ENCODE measurements around the gene TMCC2. TPM values are rescaled to one million over a fixed set of nuclear protein-coding genes. Genes with fewer than 3 reads are reported as not detected.
"Not testable (repeated sequence)": the region's sequence is repeated elsewhere in the genome, so short reads cannot be mapped to it uniquely, and the experiment has no call there.

TMCC2 gene
- total RNA-seq, 1 donor from 2014 or later: 4.0 TPM

DNA sequence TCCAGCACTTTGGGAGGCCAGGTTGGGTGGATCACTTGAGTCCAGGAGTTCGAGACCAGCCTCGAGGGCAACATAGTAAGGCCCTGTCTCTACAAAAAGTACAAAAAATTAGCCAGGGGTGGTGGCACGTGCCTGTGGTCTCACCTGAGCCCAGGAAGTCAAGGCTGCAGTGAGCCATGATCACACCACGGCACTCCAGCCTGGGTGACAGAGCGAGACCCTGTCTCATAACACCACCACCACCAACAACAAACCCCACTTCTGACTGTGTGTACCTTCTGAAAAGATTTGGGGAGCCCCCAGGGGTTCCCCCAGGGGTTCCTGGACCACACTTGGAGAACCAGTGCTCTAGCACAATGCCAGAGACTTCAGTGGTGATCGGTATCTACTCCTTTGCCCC lies 63.9 kb downstream of the TMCC2 start:
- intact Hi-C loops (cut with DNase I): no loop called here
- no peak for DNase-seq (ENCODE audit: low spot score)

GRCh38 chr1:205293350-205294074 lies 65.8 kb downstream of the TMCC2 start:
- intact Hi-C loops (cut with DNase I): no loop called here
- DNase-seq (ENCODE audit: low spot score): no peak

- intact Hi-C loops (cut with DNase I): no loop called here
- DNase-seq (ENCODE audit: low spot score): no peak
Observed at GRCh38 chr1:205294175-205294917, 66.6 kb downstream of the TMCC2 start.

DNA sequence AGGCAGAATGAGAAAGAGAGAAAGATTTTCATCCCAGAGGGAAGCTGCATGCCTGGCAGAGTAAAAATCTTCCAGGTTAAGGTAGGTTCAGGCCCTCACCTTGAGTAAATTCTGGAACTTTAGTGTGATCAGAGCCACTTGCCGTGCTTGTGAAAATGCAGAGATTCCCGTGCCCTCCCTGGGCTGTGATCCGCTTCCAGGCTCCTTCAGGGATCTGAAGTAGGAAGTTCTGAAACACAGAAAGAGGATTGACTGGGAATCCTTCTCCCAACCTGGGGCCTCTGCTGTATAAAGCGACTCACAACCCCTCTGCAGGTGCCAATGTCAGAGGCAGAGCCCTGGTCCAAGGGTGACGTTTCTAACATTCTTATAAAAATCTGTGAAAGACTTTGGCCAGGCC lies 67.2 kb downstream of the TMCC2 start:
- DNase-seq (ENCODE audit: low spot score): no peak

DNA sequence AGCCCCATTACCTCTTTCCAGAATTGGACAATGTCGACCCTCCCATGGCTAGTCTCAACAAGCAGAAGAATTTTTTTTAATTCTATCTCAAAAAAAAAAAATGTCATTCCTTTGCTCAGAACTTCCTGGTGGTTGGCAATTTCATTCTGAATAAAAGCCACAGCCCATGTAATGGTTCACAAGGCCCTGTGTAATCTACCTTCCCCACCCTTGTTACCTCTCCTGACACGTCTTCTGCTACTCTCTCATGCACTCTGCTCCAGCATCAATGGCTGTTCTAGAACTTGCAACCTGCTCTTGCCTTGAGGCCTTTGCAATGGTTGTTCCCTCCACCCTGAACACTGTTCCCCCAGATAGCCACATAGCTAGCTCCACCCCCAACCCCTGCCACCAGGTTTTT lies 68.4 kb downstream of the TMCC2 start:
- DNase-seq (ENCODE audit: low spot score): no peak

More for the DNA sequence above, 67.2 kb downstream of the TMCC2 start:
- intact Hi-C loops (cut with DNase I): no loop called here

GRCh38 chr1:205297546-205298177 lies 69.9 kb downstream of the TMCC2 start:
- DNase-seq (ENCODE audit: low spot score); intact Hi-C loops (cut with DNase I): not testable (repeated sequence)

More for the DNA sequence above, 68.4 kb downstream of the TMCC2 start:
- intact Hi-C loops (cut with DNase I): no loop called here

GRCh38 chr1:205298191-205298994 lies 70.6 kb downstream of the TMCC2 start:
- no peak for DNase-seq (ENCODE audit: low spot score)
- intact Hi-C loops (cut with DNase I): no loop called here

DNA sequence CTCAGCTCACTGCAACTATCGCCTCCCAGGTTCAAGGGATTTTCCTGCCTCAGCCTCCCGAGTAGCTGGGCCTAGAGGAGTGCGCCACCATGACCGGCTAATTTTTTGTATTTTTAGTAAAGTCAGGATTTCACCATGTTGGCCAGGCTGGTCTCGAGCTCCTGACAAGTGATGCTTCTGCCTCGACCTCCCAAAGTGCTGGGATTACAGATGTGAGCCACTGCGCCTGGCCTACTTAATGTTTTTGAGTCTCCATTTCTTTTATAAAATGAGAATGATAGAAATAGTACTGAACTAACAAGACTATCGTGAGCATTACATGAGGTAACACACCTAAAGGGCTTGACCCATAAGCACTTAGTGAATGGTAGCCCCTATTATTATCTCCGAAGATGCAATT lies 72.4 kb downstream of the TMCC2 start:
- intact Hi-C loops (cut with DNase I): no loop called here
- no peak for DNase-seq (ENCODE audit: low spot score)

DNA sequence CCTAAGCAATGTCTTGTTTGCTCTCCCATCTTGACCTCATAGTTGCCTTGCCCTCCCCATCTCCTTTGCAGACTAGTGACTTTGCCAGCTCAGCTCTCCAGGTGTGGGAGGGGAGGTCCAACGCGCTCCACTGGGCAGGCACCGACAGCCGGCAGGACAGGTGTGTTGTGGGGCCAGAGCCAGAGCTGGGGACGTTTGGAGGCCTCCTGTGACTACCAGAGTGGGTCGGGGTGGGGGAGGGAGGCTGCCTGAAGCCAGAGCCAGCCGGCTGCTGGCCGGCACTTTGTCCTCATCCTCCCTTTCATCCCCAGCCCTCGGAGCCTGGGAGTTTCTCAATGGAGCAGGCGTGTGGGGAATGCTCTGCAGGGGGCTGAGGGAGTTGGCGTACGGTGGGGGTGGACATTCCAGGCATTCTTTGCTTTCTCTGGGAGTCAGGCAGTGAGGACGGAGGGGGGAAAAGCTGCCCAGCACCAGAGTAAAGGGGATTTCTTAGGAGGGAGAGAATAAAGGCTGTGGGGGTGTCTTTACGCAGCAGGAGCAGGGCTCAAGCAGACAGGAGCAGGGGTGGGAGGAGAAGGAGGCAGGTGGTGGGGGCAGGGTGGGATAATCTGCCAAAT lies 73.6 kb downstream of the TMCC2 start:
- no peak for DNase-seq (ENCODE audit: low spot score)

DNA sequence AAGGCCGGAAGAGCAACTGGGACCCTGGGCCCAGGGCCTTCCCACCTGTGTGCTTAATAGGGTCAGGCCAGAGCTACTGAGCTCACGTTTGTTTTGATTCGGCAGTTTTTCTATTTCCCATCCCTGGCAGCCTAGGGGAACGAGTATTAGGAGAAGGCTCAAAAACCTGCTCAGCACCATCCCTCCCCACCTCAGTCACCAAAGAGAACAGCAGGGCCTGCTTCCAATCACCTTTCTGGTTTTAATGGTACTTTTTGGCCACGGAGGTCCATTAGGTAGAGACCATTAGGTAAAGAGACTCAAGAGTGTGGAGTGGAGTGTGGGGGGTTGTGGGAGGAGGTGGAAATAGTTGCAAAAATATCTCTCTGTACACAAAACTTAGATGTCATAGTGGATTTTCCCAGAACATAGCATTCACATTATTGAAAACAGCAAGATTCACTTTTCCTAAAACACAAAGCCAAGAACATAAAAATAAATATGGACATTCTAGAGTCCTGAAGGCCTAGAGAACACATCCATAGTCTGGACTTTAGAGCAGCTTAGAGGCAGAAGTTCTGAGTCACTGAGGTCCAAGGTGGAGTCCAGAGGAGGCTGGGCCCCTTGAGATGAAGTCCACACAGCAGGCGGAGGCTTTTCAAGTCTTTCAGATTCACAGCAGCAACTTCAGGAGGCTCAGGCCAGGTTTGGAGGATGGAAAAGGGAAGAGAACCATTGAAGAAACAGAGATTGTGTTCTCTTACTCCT lies 74.3 kb downstream of the TMCC2 start:
- intact Hi-C loops (cut with DNase I): no loop called here
- DNase-seq (ENCODE audit: low spot score): no peak

More for the DNA sequence above, 73.6 kb downstream of the TMCC2 start:
- intact Hi-C loops (cut with DNase I): no loop called here

DNA sequence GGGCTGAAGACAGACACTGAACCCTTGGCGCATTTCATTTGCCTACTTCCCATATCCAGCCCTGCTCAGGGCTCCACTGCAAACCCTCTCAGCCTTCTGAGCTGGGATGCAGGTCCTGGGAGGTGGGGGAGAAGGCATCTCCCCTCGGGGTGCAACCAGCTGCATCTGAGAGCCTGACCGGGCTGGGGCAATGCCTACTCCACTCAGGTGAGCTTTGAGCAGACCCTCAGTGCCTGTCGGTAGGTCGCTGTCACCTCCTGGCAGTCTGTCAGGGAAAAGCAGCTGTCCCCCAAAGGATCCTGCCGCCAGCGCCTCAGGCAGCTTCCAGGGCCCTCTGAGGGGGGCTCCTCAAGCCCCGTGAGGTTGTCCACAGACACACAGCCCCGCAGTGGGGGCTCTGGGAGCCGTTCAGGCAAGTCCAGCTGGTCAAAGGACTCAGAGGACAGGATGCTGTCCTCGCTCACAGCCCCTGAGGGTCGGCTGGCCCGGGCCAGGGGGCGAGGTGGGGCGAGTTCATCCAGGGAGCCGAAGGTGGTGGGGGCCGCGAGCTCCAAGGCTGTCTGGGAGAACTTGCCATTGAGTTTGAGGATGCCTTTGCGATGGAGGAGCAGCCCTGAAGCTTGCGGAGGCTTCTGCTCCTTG lies 75.6 kb downstream of the TMCC2 start:
- intact Hi-C loops (cut with DNase I): no loop called here

GRCh38 chr1:205304046-205304694 lies 76.4 kb downstream of the TMCC2 start:
- intact Hi-C loops (cut with DNase I): no loop called here

More for the DNA sequence above, 75.6 kb downstream of the TMCC2 start:
- no peak for DNase-seq (ENCODE audit: low spot score)

GRCh38 chr1:205304695-205305070 lies 76.9 kb downstream of the TMCC2 start:
- intact Hi-C loops (cut with DNase I): no loop called here
- DNase-seq (ENCODE audit: low spot score): no peak

More at GRCh38 chr1:205304046-205304694, 76.4 kb downstream of the TMCC2 start:
- DNase-seq (ENCODE audit: low spot score): no peak

DNA sequence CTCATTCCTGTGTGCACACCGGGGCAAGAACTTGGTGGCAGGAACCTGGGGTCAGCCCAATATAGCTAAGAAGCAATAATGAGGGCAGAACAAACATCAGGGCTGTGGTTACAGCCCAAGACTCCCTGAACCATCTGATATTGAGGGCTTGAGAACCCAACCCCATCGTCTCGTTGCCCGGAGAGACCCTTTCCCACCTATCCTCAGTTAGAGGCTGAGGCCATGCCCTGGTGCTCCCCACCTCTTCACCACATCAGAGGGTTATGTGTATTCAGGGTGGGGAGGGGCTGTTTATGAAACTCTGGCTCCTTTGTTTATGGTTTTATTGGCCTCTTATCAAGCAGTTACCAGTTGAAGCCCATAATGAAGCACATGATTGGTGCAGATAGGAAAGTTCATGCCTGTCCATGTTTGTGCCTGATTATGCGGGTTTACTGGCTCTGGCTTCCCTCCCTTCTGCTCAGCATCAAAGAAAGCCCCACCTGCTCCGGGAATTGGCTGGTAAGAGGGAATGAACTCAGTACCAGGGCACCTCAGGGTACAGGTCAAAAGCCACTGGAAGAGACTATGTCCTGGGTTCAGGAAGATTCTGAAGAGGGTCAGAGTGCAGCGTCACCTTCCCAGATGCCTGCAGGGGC lies 79.3 kb downstream of the TMCC2 start:
- no peak for DNase-seq (ENCODE audit: low spot score)
- intact Hi-C loops (cut with DNase I): no loop called here

DNA sequence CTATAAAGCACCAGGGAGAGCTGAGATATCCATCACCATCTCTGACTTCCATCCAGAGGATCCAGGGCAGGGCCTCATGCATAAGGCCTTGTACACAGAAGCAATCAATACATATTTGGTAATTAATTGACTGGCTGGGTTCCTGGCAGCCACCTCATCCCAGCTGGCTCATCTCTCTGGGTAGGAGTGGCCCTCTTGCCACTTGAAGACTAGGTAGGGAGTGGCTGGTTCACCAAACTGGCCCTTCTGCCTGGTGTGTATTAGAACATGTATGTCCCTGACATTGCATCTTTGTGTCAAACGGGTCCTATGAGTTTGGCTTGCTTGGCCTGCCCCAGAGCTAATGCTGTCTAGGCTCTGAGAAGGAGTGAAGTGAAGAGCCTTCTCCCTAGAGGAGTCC lies 82.0 kb downstream of the TMCC2 start:
- no peak for DNase-seq (ENCODE audit: low spot score)
- intact Hi-C loops (cut with DNase I): no loop called here

DNA sequence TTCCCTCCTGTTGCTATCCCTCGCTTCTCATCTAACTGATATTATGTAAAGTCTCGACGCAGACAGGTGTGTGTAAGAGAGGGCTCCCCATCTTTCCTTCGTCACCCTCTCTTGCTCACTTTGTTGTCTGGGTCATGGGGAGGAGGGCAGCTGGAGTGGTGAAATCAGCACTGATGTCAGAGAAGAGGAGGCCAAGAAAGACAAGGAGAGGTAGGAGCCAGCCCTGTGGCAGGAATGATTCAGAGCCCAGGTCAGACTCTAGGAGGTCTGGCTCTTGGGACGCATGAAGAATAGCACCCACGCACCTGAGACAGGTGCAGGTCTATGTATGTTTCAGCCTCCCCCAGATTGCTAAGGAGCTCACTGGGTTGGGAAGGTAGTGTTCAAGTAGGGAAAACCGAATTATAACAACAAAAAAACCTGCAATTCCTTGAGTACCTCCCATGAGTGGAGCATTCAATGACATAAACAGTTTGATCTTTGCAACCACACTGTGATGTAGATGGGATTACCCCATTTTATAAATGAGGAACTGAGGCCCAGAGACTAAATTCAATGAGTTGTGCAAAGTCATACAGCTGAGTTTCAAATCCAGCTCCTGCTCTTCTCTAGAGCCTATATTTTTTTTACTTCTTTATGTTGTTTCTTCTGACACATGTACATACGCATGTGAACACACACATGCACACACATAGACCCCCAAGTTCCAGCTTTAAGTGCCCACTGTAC lies 83.4 kb downstream of the TMCC2 start:
- intact Hi-C loops (cut with DNase I): no loop called here
- DNase-seq (ENCODE audit: low spot score): no peak

Measured in cardiac septum (tissue), 1 donor.